Measurements from ENCODE around the gene ZNF32. TPM values are rescaled to one million over a fixed set of nuclear protein-coding genes. Genes with fewer than 3 reads are reported as not detected.
"Not testable (repeated sequence)": the region's sequence is repeated elsewhere in the genome, so short reads cannot be mapped to it uniquely, and the experiment has no call there.

ZNF32 gene
- total RNA-seq, 1 experiment from 2014 or later, result 42.7 TPM

DNA sequence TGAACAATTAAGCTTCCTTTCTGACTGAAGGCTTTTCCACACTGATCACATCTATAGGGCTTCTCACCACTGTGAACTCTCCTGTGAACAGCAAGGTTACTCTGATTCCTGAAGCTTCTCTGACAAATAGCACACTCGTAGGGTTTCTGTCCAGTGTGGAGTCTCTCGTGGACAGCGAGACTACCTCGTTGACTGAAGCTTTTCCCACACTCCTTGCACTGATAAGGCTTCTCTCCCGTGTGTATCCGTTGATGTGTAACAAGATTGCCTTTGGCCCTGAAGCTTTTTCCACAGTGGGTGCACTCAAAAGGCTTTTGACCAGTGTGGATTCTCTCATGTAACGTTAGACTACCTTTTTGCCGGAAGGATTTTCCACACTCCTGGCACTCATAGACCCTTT, 4.4 kb downstream of the ZNF32 start:
- no peak for DNase-seq (ENCODE audit: extremely low read depth, low read depth)

DNA sequence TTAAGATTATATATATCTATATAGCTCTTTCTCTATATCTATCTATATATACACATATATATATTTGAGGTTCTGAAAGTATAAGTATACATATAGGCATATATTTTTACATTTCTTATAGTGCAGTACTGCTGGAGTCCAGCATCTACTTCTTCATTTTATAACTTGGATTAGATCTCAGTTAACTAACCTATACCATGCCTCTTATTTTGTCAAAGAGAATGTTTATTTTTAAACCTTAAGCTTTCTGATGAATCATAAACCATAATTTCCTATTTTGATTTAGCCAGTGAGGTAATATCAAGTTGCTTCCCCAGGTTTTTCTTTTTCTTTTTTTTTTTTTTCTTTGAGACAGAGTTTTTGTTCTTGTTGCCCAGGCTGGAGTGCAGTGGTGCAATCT, 8.1 kb downstream of the ZNF32 start:
- DNase-seq (ENCODE audit: extremely low read depth, low read depth), result no peak

DNA sequence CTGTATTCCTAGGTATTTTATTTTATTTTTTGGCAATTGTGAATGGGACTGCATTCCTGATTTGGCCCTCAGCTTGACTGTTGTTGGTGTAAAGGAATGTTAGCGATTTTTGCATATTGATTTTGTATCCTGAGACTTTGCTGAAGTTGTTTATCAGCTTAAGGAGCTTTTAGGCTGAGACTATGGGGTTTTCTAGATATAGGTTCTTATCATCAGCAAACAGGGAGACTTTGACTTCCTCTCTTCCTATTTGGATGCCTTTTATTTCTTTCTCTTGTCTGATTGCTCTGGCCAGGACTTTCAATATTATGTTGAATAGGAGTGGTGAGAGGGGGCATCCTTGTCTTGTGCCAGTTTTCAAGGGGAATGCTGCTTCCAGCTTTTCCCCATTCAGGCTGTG, 12.9 kb downstream of the ZNF32 start:
- DNase-seq (ENCODE audit: extremely low read depth, low read depth), result not testable (repeated sequence)

DNA sequence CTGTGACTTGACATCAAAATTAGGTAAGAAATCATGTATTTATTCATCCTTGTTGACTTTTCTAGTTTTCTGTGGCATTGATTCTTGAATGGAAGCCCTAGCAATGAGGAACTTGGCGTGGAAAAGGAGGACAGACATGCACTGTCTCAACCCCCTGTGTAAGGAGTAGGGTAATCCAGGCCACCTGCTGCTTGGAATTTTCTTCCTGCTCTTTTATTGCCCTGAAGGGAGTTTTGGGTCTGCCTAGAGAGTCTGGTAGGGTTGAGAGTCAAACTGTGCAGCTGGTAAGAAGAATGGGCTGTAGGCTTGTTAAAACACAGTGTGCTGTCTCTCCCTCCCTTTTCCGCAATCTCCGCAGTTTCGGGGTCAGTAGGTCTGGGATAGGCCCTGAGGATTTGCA, 19.7 kb downstream of the ZNF32 start:
- DNase-seq (ENCODE audit: extremely low read depth, low read depth), result no peak

DNA sequence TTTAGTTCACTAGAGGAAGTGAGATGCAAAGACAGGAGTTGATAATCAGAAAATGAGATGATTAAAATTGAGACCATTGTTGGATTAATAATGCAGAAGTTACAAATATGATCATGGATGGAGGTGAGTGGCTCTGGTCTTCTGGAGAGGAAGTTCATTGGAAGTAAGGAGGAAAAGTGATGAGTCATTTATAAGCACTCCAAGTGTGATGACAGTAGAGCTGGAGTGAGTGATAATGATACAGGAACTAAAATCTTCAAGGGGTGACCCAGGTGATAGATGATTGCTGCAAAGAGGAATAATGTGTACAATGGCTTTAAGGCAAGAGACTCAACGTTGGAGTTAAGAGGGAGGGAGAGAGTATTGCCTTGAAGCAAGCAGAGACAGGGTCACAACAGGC, 20.7 kb downstream of the ZNF32 start:
- DNase-seq (ENCODE audit: extremely low read depth, low read depth), result no peak

DNA sequence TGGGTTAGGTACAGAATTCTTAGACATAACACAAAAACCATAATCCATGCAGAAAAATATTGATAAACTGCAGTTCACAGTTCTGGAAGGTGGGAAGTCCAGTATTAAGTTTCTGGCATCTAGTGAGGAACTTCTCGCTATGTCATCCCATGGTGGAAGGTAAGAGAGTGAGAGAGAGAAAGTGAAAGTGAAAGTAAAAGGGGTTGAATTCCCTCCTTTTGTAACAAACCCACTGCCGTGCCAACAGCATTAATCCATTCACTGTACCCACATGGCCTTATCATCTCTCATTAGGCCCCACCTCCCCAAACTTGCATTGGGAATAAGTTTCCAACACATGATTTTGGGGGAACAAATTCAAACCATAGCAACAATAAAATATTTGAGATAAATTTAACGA, 25.3 kb downstream of the ZNF32 start:
- DNase-seq (ENCODE audit: extremely low read depth, low read depth), result no peak

DNA sequence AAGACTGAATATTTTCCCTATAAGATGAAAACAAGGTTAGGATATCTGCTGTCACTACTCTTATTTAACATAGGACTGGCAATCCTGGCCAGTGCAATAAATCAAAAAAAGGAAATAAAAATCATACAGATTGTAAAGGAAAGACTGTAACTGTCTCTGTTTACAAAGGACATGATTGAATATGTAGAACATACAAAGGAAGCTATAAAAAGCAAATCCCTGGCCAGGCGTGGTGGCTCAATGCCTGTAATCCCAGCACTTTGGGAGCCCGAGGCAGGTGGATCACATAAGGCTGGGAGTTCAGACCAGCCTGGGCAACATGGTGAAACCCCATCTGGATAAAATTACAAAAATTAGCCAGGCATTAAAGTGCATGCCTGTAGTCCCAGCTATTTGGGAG, 26.6 kb downstream of the ZNF32 start:
- DNase-seq (ENCODE audit: extremely low read depth, low read depth), result no peak

DNA sequence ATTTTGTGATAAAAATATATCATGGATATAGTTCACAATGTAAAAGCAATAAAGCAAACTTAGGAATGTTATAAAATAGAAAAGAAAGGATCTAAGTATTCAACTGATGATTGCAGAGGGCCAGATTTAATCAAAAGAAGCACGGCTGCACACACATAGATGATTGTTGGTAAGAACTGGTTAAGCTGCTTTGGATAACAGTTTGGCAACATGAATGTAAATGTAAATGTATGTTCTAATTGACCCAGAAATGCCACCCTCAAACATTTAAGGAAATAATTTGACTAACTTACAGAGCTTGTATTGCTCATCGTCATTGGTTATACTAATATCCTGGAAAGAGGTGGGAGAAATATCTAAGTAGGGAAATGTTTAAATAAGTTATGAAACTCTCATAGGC, 29.3 kb downstream of the ZNF32 start:
- DNase-seq (ENCODE audit: extremely low read depth, low read depth), result no peak

DNA sequence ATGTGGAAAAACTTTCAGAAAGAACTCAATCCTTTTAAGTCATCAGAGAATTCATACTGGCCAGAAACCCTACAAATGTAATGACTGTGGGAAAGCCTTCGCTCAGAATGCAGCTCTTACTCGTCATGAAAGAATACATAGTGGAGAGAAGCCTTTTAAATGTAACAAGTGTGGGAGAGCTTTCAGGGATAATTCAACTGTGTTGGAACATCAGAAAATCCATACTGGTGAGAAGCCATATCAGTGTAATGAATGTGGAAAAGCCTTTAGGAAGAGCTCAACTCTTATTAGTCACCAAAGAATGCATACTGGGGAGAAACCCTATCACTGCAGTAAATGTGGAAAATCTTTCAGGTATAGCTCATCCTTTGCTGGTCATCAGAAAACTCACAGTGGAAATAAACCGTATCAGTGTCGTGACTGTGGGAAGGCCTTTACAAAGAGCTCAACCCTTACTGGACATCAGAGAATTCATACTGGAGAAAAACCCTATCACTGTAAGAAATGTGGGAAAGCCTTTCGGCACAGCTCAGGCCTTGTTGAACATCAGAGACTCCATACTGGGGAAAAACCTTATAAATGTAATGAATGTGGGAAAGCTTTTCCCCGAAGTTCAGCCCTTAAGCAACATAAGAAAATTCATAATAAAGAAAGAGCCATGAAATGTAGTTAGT, 31.8 kb downstream of the ZNF32 start:
- no peak for DNase-seq (ENCODE audit: extremely low read depth, low read depth)

DNA sequence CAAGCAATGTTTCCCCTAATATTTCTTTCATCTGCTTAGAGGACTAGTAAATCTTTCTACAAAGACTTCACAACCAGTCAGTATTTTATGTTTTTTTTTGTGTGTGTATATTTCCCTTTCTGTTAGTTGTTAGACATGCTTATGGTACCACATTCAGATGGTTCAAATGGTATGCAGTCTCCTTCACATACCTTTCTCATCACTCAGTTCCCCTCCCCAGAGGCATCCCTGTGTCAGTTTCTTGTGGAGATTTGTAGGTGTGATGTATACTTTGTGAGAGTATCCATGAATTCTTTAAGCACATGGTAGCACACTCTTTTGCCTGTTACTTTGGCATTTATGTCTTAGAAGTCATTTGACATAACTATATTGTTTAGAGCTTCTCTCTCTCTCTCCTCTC, 38.0 kb downstream of the ZNF32 start:
- no peak for DNase-seq (ENCODE audit: extremely low read depth, low read depth)

DNA sequence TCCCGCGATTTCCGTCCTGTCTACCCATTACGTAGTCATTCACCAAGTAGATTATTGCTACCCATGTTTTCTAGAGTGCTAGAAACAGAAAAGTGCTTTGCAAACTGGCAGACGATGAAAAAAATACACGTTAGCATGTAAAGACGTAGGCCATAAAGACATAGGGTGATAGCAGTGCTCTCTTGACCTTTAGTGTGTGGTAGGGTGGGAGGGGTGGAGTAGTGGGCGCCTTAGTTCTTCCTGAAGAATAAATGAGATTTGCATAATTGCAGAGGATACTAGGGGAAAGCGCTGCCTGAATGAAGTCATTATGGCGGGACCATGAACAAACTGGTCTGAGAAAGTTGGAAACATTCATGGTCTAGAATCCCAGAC, 41.5 kb downstream of the ZNF32 start:
- no peak for DNase-seq (ENCODE audit: extremely low read depth, low read depth)

DNA sequence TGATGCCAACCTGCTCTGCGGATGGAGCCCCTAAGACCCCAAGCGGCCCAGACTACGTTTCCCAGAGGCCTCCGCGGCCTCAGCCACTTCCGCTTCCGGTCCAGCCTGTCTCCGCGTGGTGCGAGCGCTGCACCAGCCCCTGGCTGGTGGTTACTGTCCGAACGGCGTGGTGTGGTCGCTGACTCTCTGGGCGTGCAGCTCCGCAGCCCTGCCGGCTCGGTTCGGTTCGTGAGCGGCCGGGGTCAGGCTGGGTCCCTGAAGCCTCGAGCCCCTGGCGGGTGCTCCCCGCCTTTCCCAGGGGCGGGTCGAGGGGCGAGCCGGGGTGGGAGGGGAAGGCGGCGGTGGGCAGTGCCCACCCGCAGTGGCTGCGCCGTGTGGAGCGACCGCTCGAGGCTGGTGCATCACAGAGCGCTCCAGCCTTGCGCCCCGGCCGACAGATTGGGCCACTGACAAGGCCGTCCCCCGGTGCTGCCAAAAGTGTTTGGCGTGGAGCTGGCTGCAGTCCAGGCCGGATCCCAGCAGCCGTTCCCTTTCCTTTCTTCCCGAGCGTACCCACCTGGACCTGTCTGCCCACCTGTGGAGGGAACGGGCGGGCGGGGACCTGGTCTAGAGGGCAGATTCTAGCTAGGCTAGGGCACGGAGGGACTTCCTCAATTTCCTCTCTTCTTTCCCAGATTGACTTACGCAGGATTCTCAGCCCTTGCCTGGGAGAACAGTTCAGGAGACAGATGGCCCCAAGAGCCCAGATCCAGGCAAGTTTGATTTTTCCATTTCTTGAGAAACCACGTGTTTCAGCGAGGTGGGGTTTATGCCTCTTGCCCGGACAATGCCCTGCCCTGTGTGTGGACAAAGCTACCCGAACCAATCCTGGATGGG, 42.1 kb downstream of the ZNF32 start, which contains the start of gene ZNF485:
Gene ZNF485 (plus strand): TSS at position 116 of the 876 bp plus-strand sequence. CDS start 613 bp downstream, at position 729.
- DNase-seq (ENCODE audit: extremely low read depth, low read depth), result peak; percentile 49

DNA sequence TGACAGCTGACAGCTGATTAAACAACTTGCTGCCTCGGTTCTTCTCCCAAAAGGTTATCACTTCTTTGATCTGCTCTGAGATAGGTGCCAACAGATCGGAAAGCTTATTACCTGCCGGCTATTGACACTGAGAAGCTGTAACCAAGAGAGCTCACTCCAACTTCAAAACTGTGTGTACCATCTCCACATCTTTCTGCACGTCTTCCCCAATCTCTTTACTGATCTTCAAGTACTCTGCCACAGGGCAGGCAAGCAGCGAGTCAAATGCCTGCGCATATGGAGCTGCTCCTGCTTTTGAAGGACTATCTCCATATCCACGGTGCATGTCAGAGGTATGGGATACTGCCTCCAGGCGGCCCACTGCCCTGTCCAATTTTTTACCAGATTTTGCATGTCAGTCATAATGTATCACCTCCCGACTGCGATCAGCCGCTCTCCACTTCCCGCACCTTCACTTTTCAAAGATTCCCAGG, 42.8 kb downstream of the ZNF32 start:
- no peak for DNase-seq (ENCODE audit: extremely low read depth, low read depth)

DNA sequence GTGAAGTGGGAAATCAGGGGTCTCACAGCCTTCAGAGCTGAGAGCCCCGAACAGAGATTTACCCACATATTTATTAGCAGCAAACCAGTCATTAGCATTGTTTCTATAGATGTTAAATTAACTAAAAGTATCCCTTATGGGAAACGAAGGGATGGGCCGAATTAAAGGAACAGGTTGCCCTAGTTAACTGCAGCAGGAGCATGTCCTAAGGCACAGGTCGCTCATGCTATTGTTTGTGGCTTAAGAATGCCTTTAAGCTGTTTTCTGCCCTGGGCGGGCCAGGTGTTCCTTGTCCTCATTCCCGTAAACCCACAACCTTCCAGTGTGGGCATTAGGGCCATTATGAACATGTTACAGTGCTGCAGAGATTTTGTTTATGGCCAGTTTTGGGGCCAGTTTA, 47.1 kb downstream of the ZNF32 start:
- not testable (repeated sequence) for DNase-seq (ENCODE audit: extremely low read depth, low read depth)

DNA sequence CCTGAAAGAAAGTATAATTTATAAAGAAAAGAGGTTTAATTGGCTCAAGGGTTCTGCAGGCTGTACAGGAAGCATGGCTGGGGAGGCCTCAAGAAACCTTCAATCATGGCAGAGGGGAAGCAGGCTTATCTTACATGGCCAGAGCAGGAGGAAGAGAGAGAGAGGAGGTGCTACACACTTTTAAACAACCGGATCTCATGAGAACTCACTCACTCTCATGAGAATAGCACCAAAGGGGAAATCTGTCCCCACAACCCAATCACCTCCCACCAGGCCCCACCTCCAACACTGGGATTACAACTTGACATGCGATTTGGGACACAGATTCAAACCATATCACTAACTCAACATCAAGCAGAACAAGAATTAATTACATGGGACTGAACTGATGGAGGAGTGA, 49.3 kb downstream of the ZNF32 start:
- DNase-seq (ENCODE audit: extremely low read depth, low read depth), result no peak

DNA sequence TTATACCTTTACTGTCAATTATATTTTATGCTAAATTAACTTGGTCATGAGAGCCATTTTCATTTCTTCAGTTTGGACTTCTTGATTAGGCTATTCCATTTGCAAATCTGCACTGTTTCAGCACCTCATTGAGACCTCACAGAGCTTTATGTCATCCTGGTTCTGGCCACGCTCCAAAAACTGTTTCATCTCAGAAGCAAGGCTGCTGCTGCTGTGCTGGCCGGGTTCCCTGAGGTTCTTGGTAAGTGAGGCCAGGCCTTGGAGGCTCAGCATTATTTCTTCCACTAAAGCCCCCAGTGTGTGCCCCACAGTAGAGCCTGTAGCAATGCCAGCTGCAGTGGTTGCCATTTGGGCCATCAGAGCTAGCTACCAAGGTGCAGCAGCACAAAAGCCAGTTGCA, 50.2 kb downstream of the ZNF32 start:
- DNase-seq (ENCODE audit: extremely low read depth, low read depth), result no peak

DNA sequence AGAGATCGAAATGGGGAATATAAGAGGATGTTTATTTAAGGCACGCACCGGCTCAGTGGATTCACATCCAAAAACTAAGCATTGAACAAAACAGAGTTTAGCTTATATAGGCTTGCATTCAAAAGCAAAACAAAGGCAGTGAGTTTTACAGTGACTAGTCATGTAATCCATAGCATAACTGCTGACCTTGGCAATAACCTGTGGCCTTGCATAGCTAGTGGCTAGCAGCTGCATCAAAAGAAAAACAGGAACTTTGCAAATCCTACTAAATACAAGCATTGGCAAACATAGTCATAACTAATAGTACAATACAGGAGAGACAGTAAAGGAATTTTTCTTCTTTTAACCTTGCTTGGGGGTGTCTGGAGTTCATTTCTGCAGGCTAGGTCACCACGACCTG, 52.1 kb downstream of the ZNF32 start:
- DNase-seq (ENCODE audit: extremely low read depth, low read depth), result no peak

DNA sequence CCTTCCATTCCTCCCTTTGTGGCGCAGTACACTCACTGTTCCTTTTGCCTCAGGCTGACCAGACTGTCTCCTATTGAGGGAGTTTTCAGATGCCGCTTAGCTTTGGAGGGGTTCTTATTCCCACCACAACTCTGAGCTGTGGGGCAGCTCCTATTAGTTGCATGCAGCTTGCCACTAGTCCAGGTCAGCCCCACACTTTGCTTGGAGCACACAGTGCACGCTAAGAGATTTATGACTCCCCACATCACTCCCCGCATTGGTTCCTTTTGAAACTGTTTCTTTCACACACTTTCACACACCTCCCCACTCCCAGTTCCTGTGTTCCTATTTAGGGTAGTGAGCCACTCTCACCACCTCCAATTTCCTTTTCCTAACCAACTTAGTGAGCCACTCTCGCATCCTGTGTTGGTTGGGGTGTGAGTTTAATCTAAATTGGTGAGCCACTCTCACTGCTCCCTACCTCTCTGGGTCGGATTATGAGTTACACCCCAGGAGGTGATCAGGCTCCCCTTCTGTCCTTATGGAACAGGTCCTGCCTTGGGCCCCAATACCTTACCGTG, 52.9 kb downstream of the ZNF32 start:
- DNase-seq (ENCODE audit: extremely low read depth, low read depth), result no peak

DNA sequence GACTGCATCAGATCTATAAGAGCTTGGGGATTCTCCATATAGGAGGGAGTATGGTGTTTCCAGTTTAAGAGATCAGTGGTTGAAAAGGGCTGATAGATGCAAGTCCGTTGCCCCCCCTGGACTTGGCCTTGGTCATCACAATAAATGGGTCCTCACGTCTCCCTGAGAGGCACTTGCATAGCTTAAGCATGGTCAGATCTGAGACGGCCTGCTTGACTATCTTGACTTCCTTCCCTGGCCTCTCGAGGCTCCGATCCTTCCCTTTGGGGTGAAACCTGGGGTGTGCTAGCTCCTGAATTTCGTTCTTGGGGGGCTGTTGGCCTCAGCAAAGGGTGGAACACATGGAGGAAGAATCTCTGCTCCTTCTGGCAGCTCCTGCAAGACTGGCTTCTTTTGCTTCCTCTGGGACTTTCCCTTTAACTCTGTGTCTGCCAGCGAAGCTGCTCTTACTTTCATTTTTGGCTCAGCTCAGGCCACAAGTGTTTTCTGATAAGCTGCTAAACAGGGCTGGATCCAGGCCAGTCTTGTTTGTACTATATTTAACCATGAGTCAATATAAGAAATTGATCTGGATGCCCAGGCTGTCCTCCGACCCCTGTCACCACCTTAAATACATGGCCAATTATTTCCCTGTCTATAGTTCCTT, 53.6 kb downstream of the ZNF32 start:
- DNase-seq (ENCODE audit: extremely low read depth, low read depth), result no peak
